Kidney (tissue), 22 donors: Measurements from ENCODE around the gene TMEM80. TPM values are rescaled to one million over a fixed set of nuclear protein-coding genes. Genes with fewer than 3 reads are reported as not detected.
"Not testable (repeated sequence)": the region's sequence is repeated elsewhere in the genome, so short reads cannot be mapped to it uniquely, and the experiment has no call there.

Source experiments
- DNase-seq, 5 donors: peaks; one replicate each; pipeline ENCODE4 v3.0.0-alpha.2; 2013 to 2020
- FAIRE-seq: peaks from 2 replicates; lab custom pipeline; 2012; peaks lifted over from hg19 to GRCh38; lab: Jason Lieb, UNC
- H3K27ac ChIP-seq, 2 donors: one replicate each; pipeline ENCODE4 v1.7.0; 2013; ENCODE audit warnings: low read depth in 2 of 2, low read length in 2 of 2, inconsistent platforms in 1 of 2
- H3K27me3 ChIP-seq: one replicate; pipeline ENCODE4 v1.7.1; 2013; ENCODE audit warnings: low read length, inconsistent platforms; ENCODE audit not compliant: control insufficient read depth, insufficient read depth
- H3K36me3 ChIP-seq, 3 donors: one replicate each; pipeline versions ENCODE4 v1.7.0 to v1.7.1; 2013; ENCODE audit warnings: low read length in 3 of 3, control low read depth in 1 of 3, inconsistent platforms in 1 of 3; ENCODE audit not compliant: insufficient read depth in 3 of 3, control insufficient read depth in 2 of 3
- H3K4me1 ChIP-seq, 3 donors: one replicate each; pipeline versions ENCODE4 v1.7.0 to v1.7.1; 2013; ENCODE audit warnings: low read length in 3 of 3, inconsistent platforms in 1 of 3, low read depth in 1 of 3; ENCODE audit not compliant: control insufficient read depth in 2 of 3, insufficient read depth in 2 of 3
- H3K4me3 ChIP-seq, 3 donors: one replicate each; pipeline versions ENCODE4 v1.7.0 to v1.8.1; 2013; ENCODE audit warnings: low read length in 3 of 3, control low read depth in 1 of 3, inconsistent platforms in 1 of 3
- H3K9ac ChIP-seq, 3 donors: one replicate each; pipeline versions ENCODE4 v1.7.0 to v1.7.1; 2013; ENCODE audit warnings: low read length in 3 of 3, control low read depth in 1 of 3, inconsistent platforms in 1 of 3
- H3K9me3 ChIP-seq, 3 donors: one replicate each; pipeline versions ENCODE4 v1.7.0 to v1.7.1; 2013; ENCODE audit warnings: low read length in 3 of 3, control low read depth in 1 of 3, inconsistent platforms in 1 of 3; ENCODE audit not compliant: control insufficient read depth in 2 of 3, insufficient read depth in 1 of 3
- CTCF ChIP-seq: IDR thresholded peaks from 3 replicates; pipeline ENCODE4 v1.5.1; 2012; ENCODE audit warnings: mild to moderate bottlenecking, moderate library complexity, borderline replicate concordance; ENCODE audit not compliant: insufficient read depth; ENCODE audit errors: extremely low read depth
- intact Hi-C: fragments of 100-400 bp; cut with DNase I; formaldehyde crosslinking; loops from one replicate; pipeline ENCODE4 v1.11.1; 2022
- long read RNA-seq, 10 donors: library from polyadenylated mRNA in 1 of 10; unstranded in 1 of 10; transcript quantifications; one replicate each; pipeline ENCODE4 v2.0.0 and lab custom pipeline, GENCODE V29; 2021 to 2026
- polyA plus RNA-seq: library from polyadenylated mRNA; stranded (reverse); fragments of 350-450 nt; fragmentation: Illumina TruSeq; extraction: RNeasy Lipid Tissue Mini Kit (QIAGEN cat#74804); gene quantifications from one replicate; pipeline ENCODE4 v1.2.3, GENCODE V29; 2014; ENCODE audit warnings: low read depth, low replicate concordance; ENCODE audit not compliant: insufficient read depth
- total RNA-seq: library from RNA; stranded (reverse); fragmentation: NEBNext Ultra II Directional; extraction: Animal tissue kit (Norgen Biotek cat#: 25700); gene quantifications from one replicate; pipeline ENCODE4 v1.2.1, GENCODE V29; 2021
- donor health status: control.
- donor health status: control.
- donor health status: control.
- donor health status: control.
- donor health status: control.
- donor health status: DM: yes; HTN: yes; CAD: no.
- donor health status: Normal renal cell carcinoma (clear cell type).

TMEM80 gene
- total RNA-seq (38.6 TPM), polyA plus RNA-seq (36.2 TPM)
- long read RNA-seq, donor 1, partial matches to known transcripts: 0 of 5 reads
- long read RNA-seq, donor 1, other reads (novel, unspliced or antisense): 5 of 5 reads
- long read RNA-seq, donor 2, partial matches to known transcripts: 5 of 11 reads
- long read RNA-seq, donor 2, other reads (novel, unspliced or antisense): 6 of 11 reads
- long read RNA-seq, donor 3, partial matches to known transcripts: 0 of 7 reads
- long read RNA-seq, donor 3, other reads (novel, unspliced or antisense): 7 of 7 reads
- long read RNA-seq, donor 4, partial matches to known transcripts: 0 of 6 reads
- long read RNA-seq, donor 4, other reads (novel, unspliced or antisense): 6 of 6 reads
- long read RNA-seq, donor 5: 0 reads
- long read RNA-seq, donor 6, partial matches to known transcripts: 0 of 5 reads
- long read RNA-seq, donor 6, other reads (novel, unspliced or antisense): 5 of 5 reads
- long read RNA-seq, donor 7, partial matches to known transcripts: 4 of 46 reads
- long read RNA-seq, donor 7, other reads (novel, unspliced or antisense): 42 of 46 reads
- long read RNA-seq, donor 8, partial matches to known transcripts: 0 of 1 reads
- long read RNA-seq, donor 8, other reads (novel, unspliced or antisense): 0 of 1 reads
- long read RNA-seq, donor 9, partial matches to known transcripts: 7 of 13 reads
- long read RNA-seq, donor 9, other reads (novel, unspliced or antisense): 6 of 13 reads
- long read RNA-seq, donor 10, partial matches to known transcripts: 0 of 1 reads
- long read RNA-seq, donor 10, other reads (novel, unspliced or antisense): 0 of 1 reads

- Histone ChIP-seq H3K36me3 (peaks cover 0 to 2% (median 0%) of the 10 kb centered on the region in 3 donors), H3K4me1 (peaks cover 0 to 17% (median 6%) of the 10 kb centered on the region in 3 donors), H3K9me3 (no peaks in the 10 kb centered on the region), H3K27ac (peak within 1 kb of the TSS; percentile 99 to 100), H3K9ac (peak within 1 kb of the TSS; percentile 51 to 91 (median 81)), H3K4me3 (peak within 1 kb of the TSS; percentile 69 to 78 (median 76)), H3K27me3 (no peaks in the 10 kb centered on the region)
- TF ChIP-seq CTCF: no peak
- intact Hi-C loops: no loop called here
- DNase-seq (peak; percentile 99 to 100 (median 100)), FAIRE-seq (no peak)
These were observed at the start of gene TMEM80 for GRCh38 chr11:695538-696248. Gene TMEM80 (plus strand): TSS chr11:695816. CDS start chr11:695828, 12 bp downstream.

DNA sequence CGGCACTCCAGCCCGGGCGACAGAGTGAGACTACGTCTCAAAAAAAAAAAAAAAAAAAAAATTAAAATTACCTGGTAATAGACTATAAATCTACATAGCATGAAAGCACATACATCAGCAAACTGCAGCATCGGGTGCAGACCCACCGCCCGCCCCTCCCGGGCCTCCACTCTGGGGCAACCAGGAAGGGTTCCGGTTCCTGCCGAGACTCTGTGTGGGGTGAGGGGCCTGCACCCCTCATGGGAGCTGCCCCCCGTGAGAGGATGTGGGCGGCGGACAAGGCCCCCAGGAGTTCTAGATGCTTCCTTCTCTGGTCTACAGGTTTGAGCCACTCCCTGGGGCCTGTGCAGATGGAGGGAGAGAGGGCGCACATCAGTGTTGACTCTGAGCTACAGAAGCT, 49.4 kb upstream of the TMEM80 start:
- Histone ChIP-seq H3K27ac (no peak overlapping the region), H3K9me3 (no peaks in the 10 kb centered on the region), H3K4me1 (peaks cover 0 to 3% (median 0%) of the 10 kb centered on the region in 3 donors), H3K4me3 (no peak overlapping the region), H3K36me3 (peaks cover 0 to 8% (median 0%) of the 10 kb centered on the region in 3 donors), H3K9ac (no peak overlapping the region), H3K27me3 (no peaks in the 10 kb centered on the region)
- no peak for TF ChIP-seq CTCF
- DNase-seq: no peak
- FAIRE-seq: no peak
- intact Hi-C loops: no loop called here

DNA sequence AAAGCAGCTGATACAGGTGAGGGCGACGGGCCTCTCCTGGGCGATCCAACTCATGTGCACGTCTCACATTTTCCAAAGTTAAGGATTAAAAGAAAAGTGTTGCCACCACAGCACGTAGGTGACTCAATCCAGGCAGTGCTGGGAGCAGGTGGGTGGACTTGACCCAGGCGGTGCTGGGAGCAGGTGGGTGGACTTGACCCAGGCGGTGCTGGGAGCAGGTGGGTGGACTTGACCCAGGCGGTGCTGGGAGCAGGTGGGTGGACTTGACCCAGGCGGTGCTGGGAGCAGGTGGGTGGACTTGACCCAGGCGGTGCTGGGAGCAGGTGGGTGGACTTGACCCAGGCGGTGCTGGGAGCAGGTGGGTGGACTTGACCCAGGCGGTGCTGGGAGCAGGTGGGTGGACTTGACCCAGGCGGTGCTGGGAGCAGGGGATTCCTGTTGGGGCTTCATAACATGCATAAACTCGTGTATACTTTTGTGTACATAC, 47.9 kb upstream of the TMEM80 start:
- H3K4me3 ChIP-seq, H3K36me3 ChIP-seq, intact Hi-C loops, H3K9ac ChIP-seq, FAIRE-seq, DNase-seq, H3K9me3 ChIP-seq, H3K27me3 ChIP-seq, H3K27ac ChIP-seq, H3K4me1 ChIP-seq: not testable (repeated sequence)
